ENCODE results near the gene RIMBP2.

The RIMBP2 gene

DNA sequence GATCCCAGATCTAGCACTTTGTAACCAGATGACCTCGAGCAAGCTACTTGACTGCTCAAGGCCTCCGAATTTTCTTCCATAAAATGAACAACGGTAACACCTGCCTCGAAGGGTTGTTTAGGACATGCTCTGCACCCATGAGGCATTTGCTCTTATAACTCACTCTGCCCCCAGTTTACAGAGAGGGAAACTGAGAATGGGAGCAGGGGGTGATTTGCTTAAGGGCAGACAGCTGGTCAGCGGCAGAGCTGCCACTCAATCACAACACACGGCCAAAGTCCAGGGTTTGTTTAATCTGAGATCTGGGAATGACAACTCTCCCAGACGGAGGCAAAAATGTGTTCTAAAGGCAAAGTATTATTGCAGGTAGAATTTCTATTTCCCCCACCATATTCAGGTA, 156.3 kb downstream of the RIMBP2 start:
- no peak overlapping the region for H2AK5ac ChIP-seq (ENCODE audit: low read length)
- no peak overlapping the region for H3K23ac ChIP-seq (ENCODE audit: low read length)
- no peak overlapping the region for H3K4me2 ChIP-seq (ENCODE audit: low read length)
- no peak overlapping the region for H2BK5ac ChIP-seq (ENCODE audit: low read length)
- no peaks in the 10 kb centered on the region for H3K4me1 ChIP-seq (ENCODE audit: control insufficient read depth, low read depth, low read length)
- no peaks in the 10 kb centered on the region for H3K79me1 ChIP-seq (ENCODE audit: low read length)
- H3K27ac ChIP-seq (ENCODE audit: low read depth, low read length) = no peak overlapping the region
- no peak overlapping the region for H2BK15ac ChIP-seq (replicated peaks; ENCODE audit: low read depth)
- no peak overlapping the region for H2BK120ac ChIP-seq (ENCODE audit: low read depth, low read length)
- no peaks in the 10 kb centered on the region for H3K79me2 ChIP-seq (ENCODE audit: control insufficient read depth, insufficient read depth, low read length)
- no peak overlapping the region for H3K9ac ChIP-seq (ENCODE audit: low read length)
- H3K56ac ChIP-seq (ENCODE audit: low read length) = no peak overlapping the region
- H4K8ac ChIP-seq (ENCODE audit: low read depth, low read length) = no peak overlapping the region
- no CpG with 5 or more reads among the region's 7 CpGs for WGBS (ENCODE audit: extremely low coverage, insufficient coverage, low lambda C conversion rate)
- no peaks in the 10 kb centered on the region for H3K27me3 ChIP-seq (ENCODE audit: insufficient read depth, low read length, poor library complexity)
- no peak overlapping the region for H3K4ac ChIP-seq (ENCODE audit: low read depth, low read length)
- H4K5ac ChIP-seq (ENCODE audit: low read length) = no peak overlapping the region
- no peak for DNase-seq
- H3K4me3 ChIP-seq (ENCODE audit: low read length) = no peak overlapping the region
- no peak overlapping the region for H3K18ac ChIP-seq (ENCODE audit: low read length)
- H3K36me3 ChIP-seq (ENCODE audit: control insufficient read depth, insufficient read depth, low read length) = no peaks in the 10 kb centered on the region

DNA sequence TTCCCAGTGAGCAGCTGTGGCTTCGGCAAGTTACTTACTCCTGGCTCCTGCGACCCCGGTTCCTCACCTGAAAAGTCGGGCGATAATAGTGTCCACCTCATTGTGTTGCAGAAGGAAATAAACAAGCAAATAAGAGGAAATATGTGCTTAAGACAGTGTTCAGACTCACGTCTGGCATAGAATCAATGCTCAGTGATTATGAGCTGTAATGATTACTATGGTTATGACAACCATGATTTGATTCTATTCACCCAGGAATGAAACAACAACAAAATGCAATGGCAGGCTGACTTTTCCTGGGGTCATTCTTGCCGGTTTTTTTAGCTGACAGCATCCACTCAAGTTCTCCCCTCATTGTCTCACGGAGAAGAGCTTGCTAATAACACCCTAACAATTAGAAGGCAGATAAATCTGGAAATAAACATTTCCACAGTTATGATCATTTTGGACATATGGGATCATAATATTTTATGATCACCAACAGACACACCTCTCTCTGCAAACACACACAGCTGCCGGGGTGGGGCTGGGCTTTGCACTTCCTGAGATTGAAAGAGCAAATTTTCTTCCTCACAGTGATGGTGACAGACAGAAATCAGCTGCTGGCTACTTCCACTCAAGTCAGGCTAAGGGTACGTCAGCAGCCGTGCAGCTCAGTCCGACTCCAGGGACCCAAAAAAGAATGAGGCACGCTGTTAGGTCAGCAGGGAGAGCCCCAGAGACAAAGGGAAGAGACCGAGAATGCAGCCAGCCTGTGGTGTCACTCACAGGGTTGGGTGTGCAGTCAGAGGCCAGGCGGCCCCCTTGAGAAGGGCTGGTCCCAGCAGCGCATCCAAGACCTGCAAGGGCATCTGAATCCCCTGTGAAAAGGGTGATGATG, 158.0 kb downstream of the RIMBP2 start:
- Histone ChIP-seq H3K4me2 (ENCODE audit: low read length) (no peak overlapping the region), H3K79me2 (ENCODE audit: control insufficient read depth, insufficient read depth, low read length) (no peaks in the 10 kb centered on the region), H2BK15ac (replicated peaks; ENCODE audit: low read depth) (no peak overlapping the region), H3K27ac (ENCODE audit: low read depth, low read length) (no peak overlapping the region), H2BK5ac (ENCODE audit: low read length) (no peak overlapping the region), H3K4me1 (ENCODE audit: control insufficient read depth, low read depth, low read length) (no peaks in the 10 kb centered on the region), H3K79me1 (ENCODE audit: low read length) (no peaks in the 10 kb centered on the region), H3K18ac (ENCODE audit: low read length) (no peak overlapping the region), H3K9ac (ENCODE audit: low read length) (no peak overlapping the region), H3K36me3 (ENCODE audit: control insufficient read depth, insufficient read depth, low read length) (no peaks in the 10 kb centered on the region), H3K56ac (ENCODE audit: low read length) (no peak overlapping the region), H2BK120ac (ENCODE audit: low read depth, low read length) (no peak overlapping the region), H4K5ac (ENCODE audit: low read length) (no peak overlapping the region), H3K4ac (ENCODE audit: low read depth, low read length) (no peak overlapping the region), H3K27me3 (ENCODE audit: insufficient read depth, low read length, poor library complexity) (no peaks in the 10 kb centered on the region), H3K23ac (ENCODE audit: low read length) (no peak overlapping the region), H2AK5ac (ENCODE audit: low read length) (no peak overlapping the region), H3K4me3 (ENCODE audit: low read length) (no peak overlapping the region), H4K8ac (ENCODE audit: low read depth, low read length) (no peak overlapping the region)
- no CpG with 5 or more reads among the region's 16 CpGs for WGBS (ENCODE audit: extremely low coverage, insufficient coverage, low lambda C conversion rate)
- DNase-seq = no peak

DNA sequence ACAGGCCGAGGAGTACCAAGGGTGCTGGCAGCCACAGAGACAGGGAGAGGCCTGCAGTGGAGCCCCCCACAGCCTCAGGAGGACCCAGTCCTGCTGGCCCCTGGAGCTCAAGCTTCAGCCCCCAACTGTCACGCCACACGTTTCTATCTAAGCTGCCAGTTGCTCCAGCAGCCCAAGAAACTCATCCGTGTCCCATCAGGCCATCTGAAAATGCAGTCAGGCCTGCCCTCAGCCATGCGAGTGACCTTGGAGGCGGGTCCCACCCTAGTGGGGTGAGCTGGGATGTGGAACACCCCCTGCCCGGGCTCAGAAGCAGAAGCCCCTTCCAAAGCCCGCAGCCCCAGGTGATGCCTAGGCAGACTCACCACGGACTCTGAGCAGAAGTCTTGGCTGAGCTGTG, 158.9 kb downstream of the RIMBP2 start:
- Histone ChIP-seq H2BK15ac (replicated peaks; ENCODE audit: low read depth) (no peak overlapping the region), H2AK5ac (ENCODE audit: low read length) (no peak overlapping the region), H3K9ac (ENCODE audit: low read length) (no peak overlapping the region), H3K4me3 (ENCODE audit: low read length) (no peak overlapping the region), H3K18ac (ENCODE audit: low read length) (no peak overlapping the region), H3K79me1 (ENCODE audit: low read length) (no peaks in the 10 kb centered on the region), H2BK120ac (ENCODE audit: low read depth, low read length) (no peak overlapping the region), H3K27ac (ENCODE audit: low read depth, low read length) (no peak overlapping the region), H3K4ac (ENCODE audit: low read depth, low read length) (no peak overlapping the region), H3K4me2 (ENCODE audit: low read length) (no peak overlapping the region), H4K8ac (ENCODE audit: low read depth, low read length) (no peak overlapping the region), H3K4me1 (ENCODE audit: control insufficient read depth, low read depth, low read length) (no peaks in the 10 kb centered on the region), H3K56ac (ENCODE audit: low read length) (no peak overlapping the region), H2BK5ac (ENCODE audit: low read length) (no peak overlapping the region), H3K36me3 (ENCODE audit: control insufficient read depth, insufficient read depth, low read length) (no peaks in the 10 kb centered on the region), H3K23ac (ENCODE audit: low read length) (no peak overlapping the region), H3K27me3 (ENCODE audit: insufficient read depth, low read length, poor library complexity) (no peaks in the 10 kb centered on the region), H3K79me2 (ENCODE audit: control insufficient read depth, insufficient read depth, low read length) (no peaks in the 10 kb centered on the region), H4K5ac (ENCODE audit: low read length) (no peak overlapping the region)
- no CpG with 5 or more reads among the region's 9 CpGs for WGBS (ENCODE audit: extremely low coverage, insufficient coverage, low lambda C conversion rate)
- DNase-seq = no peak

DNA sequence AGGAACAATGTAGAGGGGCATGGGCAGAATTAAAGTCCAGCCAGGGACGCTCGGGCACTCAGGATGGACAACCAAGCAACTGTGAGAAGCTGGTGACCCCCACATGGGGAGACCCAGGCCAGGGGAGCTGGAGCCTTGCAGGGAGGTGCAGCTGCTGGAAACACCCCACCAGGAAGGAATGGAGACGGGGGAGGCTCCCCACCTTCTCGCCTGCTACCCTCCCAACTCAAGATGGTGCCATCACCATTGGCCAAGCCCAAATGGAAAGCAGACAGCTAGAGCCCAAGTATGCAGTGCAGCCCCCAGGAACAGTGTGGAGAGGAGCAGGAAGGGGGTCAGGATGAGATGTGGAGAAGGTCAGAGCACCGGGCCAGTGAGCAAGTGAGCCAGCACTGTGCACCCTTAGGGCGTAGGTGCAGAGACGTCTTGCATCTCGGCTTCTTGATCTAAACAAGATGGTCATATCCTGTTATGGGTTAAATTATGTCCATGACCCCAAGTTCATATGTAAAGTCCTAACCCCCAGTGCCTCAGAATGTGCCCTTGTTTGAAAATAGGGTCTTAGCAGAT, 159.5 kb downstream of the RIMBP2 start:
- no peaks in the 10 kb centered on the region for H3K79me1 ChIP-seq (ENCODE audit: low read length)
- H3K4me2 ChIP-seq (ENCODE audit: low read length) = no peak overlapping the region
- H4K5ac ChIP-seq (ENCODE audit: low read length) = no peak overlapping the region
- H3K4me3 ChIP-seq (ENCODE audit: low read length) = no peak overlapping the region
- no peak overlapping the region for H3K23ac ChIP-seq (ENCODE audit: low read length)
- WGBS (ENCODE audit: extremely low coverage, insufficient coverage, low lambda C conversion rate) = no CpG with 5 or more reads among the region's 8 CpGs
- no peak overlapping the region for H2BK15ac ChIP-seq (replicated peaks; ENCODE audit: low read depth)
- no peak overlapping the region for H4K8ac ChIP-seq (ENCODE audit: low read depth, low read length)
- no peaks in the 10 kb centered on the region for H3K36me3 ChIP-seq (ENCODE audit: control insufficient read depth, insufficient read depth, low read length)
- H3K4me1 ChIP-seq (ENCODE audit: control insufficient read depth, low read depth, low read length) = no peaks in the 10 kb centered on the region
- no peak overlapping the region for H3K27ac ChIP-seq (ENCODE audit: low read depth, low read length)
- H2AK5ac ChIP-seq (ENCODE audit: low read length) = no peak overlapping the region
- H2BK120ac ChIP-seq (ENCODE audit: low read depth, low read length) = no peak overlapping the region
- no peak overlapping the region for H3K18ac ChIP-seq (ENCODE audit: low read length)
- no peak overlapping the region for H3K9ac ChIP-seq (ENCODE audit: low read length)
- H3K27me3 ChIP-seq (ENCODE audit: insufficient read depth, low read length, poor library complexity) = no peaks in the 10 kb centered on the region
- no peaks in the 10 kb centered on the region for H3K79me2 ChIP-seq (ENCODE audit: control insufficient read depth, insufficient read depth, low read length)
- H3K4ac ChIP-seq (ENCODE audit: low read depth, low read length) = no peak overlapping the region
- no peak for DNase-seq
- H2BK5ac ChIP-seq (ENCODE audit: low read length) = no peak overlapping the region
- H3K56ac ChIP-seq (ENCODE audit: low read length) = no peak overlapping the region

DNA sequence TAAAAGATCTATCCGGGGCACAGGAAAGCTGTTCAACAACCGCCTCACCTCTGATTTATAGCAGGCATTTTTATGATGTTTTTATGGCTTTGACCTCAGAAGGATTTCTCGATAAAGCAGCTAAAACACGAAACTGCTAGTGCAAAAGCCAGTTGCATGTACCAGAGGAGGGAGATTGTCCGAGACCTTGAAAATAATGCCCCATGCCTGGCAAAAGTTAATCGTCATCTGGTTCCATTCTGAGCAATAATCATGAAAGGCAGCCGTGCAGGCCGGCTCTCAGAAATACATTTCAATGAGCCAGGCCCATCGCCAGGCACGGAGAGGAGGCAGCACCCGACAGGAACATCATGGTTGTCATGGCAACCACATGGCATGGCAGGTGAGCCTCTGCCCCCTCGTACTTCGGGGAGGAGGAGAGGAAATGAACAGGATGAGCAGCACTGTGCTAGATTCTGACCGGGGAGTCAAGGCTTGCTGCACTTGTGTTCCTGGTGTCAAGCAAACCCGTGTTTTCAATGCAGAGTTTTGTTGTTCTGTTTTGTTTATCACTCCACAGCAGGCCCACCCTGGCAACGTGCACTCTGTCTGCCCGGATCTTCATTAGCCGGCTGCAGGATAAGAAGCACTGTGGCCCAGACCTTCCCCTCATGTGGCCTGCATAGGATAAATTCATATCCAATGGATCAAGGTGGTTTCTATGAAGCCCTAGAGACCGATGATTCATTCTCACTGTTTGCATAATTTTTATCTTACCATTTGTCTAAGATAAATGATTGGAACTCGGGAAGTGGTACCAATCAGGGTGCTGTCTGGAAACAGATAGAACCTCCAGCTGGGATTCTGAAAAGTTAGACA, 160.2 kb downstream of the RIMBP2 start:
- Histone ChIP-seq H3K36me3 (ENCODE audit: control insufficient read depth, insufficient read depth, low read length) (no peaks in the 10 kb centered on the region), H3K9ac (ENCODE audit: low read length) (no peak overlapping the region), H2BK15ac (replicated peaks; ENCODE audit: low read depth) (no peak overlapping the region), H2AK5ac (ENCODE audit: low read length) (no peak overlapping the region), H3K79me2 (ENCODE audit: control insufficient read depth, insufficient read depth, low read length) (no peaks in the 10 kb centered on the region), H3K4me3 (ENCODE audit: low read length) (no peak overlapping the region), H2BK5ac (ENCODE audit: low read length) (no peak overlapping the region), H3K79me1 (ENCODE audit: low read length) (no peaks in the 10 kb centered on the region), H3K4me1 (ENCODE audit: control insufficient read depth, low read depth, low read length) (no peaks in the 10 kb centered on the region), H2BK120ac (ENCODE audit: low read depth, low read length) (no peak overlapping the region), H3K27me3 (ENCODE audit: insufficient read depth, low read length, poor library complexity) (no peaks in the 10 kb centered on the region), H3K4ac (ENCODE audit: low read depth, low read length) (no peak overlapping the region), H3K18ac (ENCODE audit: low read length) (no peak overlapping the region), H4K8ac (ENCODE audit: low read depth, low read length) (no peak overlapping the region), H3K4me2 (ENCODE audit: low read length) (no peak overlapping the region), H3K23ac (ENCODE audit: low read length) (no peak overlapping the region), H3K56ac (ENCODE audit: low read length) (no peak overlapping the region), H3K27ac (ENCODE audit: low read depth, low read length) (no peak overlapping the region), H4K5ac (ENCODE audit: low read length) (no peak overlapping the region)
- WGBS (ENCODE audit: extremely low coverage, insufficient coverage, low lambda C conversion rate) = no CpG with 5 or more reads among the region's 20 CpGs
- no peak for DNase-seq

Measured in mesendoderm (in vitro differentiated cells).